Loucy (cell line): ENCODE data around the gene EFNB1.
A peak's percentile ranks its signal among the peaks of the same experiment; 100 is the strongest.
"Not testable (repeated sequence)": the region's sequence is repeated elsewhere in the genome, so short reads cannot be mapped to it uniquely, and the experiment has no call there.

Source experiments
- H2AFZ ChIP-seq: fragments of 200-600 bp; sonication (generic); 2 replicates; pipeline ENCODE4 v1.6.0; 2016; ENCODE audit warnings: antibody characterized with exemption, mild to moderate bottlenecking, low read length, moderate library complexity
- H3F3A ChIP-seq: fragments of 200-600 bp; 2 replicates; pipeline ENCODE4 v1.6.0; 2016; ENCODE audit warnings: antibody characterized with exemption, low read depth, mild to moderate bottlenecking
- H3K27me3 ChIP-seq: fragments of 200-600 bp; sonication (generic); 2 replicates; pipeline ENCODE4 v1.6.1; 2014; ENCODE audit warnings: low read length, mild to moderate bottlenecking; ENCODE audit not compliant: insufficient read depth, poor library complexity, severe bottlenecking
- H3K36me3 ChIP-seq: fragments of 200-600 bp; sonication (generic); 2 replicates; pipeline ENCODE4 v1.6.1; 2016; ENCODE audit warnings: low read length; ENCODE audit not compliant: insufficient read depth
- H3K4me1 ChIP-seq: fragments of 200-600 bp; sonication (generic); 2 replicates; pipeline ENCODE4 v1.5.1; 2014; ENCODE audit warnings: low read length, mild to moderate bottlenecking; ENCODE audit not compliant: insufficient read depth, poor library complexity, severe bottlenecking
- H3K4me2 ChIP-seq: fragments of 200-600 bp; sonication (generic); 2 replicates; pipeline ENCODE4 v1.6.0; 2014; ENCODE audit warnings: antibody characterized with exemption, low read length, low read depth, mild to moderate bottlenecking; ENCODE audit not compliant: poor library complexity, severe bottlenecking
- H3K4me3 ChIP-seq: fragments of 200-600 bp; sonication (generic); 2 replicates; pipeline ENCODE4 v1.5.1; 2014; ENCODE audit warnings: low read length, mild to moderate bottlenecking, mixed read lengths; ENCODE audit not compliant: poor library complexity, severe bottlenecking
- H3K79me2 ChIP-seq: fragments of 200-600 bp; sonication (generic); 2 replicates; pipeline ENCODE4 v1.6.1; 2014; ENCODE audit warnings: low read length; ENCODE audit not compliant: insufficient read depth
- H3K9ac ChIP-seq: fragments of 200-600 bp; sonication (generic); 2 replicates; pipeline ENCODE4 v1.6.0; 2014; ENCODE audit warnings: mild to moderate bottlenecking, low read depth, low read length, moderate library complexity; ENCODE audit not compliant: poor library complexity, severe bottlenecking
- H3K9me2 ChIP-seq: fragments of 200-600 bp; sonication (generic); replicated peaks from 2 replicates; pipeline ENCODE4 v1.6.1; 2016; ENCODE audit warnings: low read depth, low read length, mixed read lengths
- H3K9me3 ChIP-seq: fragments of 200-600 bp; sonication (generic); 2 replicates; pipeline ENCODE4 v1.6.1; 2014; ENCODE audit warnings: mild to moderate bottlenecking, antibody characterized with exemption, low read length, low read depth; ENCODE audit not compliant: insufficient read depth
- H4K20me1 ChIP-seq: fragments of 200-600 bp; sonication (generic); 2 replicates; pipeline ENCODE4 v1.6.0; 2014; ENCODE audit warnings: antibody characterized with exemption, low read length, mild to moderate bottlenecking; ENCODE audit not compliant: insufficient read depth, poor library complexity, severe bottlenecking
- CTCF ChIP-seq: fragments of 200-600 bp; sonication (generic); conservative IDR thresholded peaks from 2 replicates; pipeline ENCODE4 v1.5.1; 2014; ENCODE audit warnings: mild to moderate bottlenecking, antibody characterized with exemption, low read length
- EZH2phosphoT487 ChIP-seq: fragments of 200-600 bp; IDR thresholded peaks from 2 replicates; pipeline ENCODE4 v1.6.1; 2018; ENCODE audit warnings: antibody characterized with exemption, mild to moderate bottlenecking, moderate library complexity, borderline replicate concordance

The EFNB1 gene

DNA sequence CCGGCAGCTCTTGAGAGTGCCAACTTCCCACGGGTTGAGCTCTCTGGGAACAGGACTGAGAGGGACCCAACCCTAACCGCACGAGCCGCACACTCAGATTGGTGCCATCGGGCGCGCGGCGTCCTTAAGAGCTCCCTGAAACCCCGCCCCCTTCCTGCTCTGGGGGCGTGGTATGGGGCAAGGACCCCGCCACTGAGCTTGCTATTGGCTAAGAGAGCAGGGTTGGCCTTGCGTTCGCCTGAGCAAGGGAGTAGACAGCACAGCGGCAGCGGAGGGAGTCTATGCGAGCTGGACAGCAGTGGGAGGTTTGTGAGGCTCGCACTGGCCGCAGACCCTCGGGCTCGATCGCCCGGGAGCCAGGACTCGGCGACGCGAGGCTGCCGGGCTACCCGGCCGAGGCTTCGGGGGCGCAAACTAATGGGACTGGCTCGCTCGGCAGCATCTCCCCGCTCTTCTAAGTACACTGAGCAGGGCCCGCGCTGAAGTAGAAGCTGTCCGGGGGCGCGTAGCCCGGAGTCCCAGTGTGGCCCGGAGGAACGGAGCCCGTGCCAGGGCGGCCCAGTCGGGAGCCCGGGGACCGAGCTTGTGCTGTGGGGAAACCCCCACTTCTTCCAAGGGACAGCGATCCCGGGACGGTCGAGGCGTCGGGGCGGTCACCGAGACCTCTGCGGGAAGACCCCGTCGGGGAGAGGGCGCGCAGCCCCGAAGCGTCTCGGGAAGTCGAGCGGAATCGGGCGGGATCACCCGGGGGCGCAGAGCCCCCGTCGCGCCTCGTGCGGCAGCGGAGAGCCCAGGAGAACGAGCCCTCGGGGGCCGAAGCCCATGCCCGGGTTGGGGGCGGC is at the start of gene EFNB1:
TSS of gene EFNB1 (plus strand) at position 282 of the 842 bp plus-strand sequence. CDS start 756 bp downstream, outside the sequence.
- no peak for TF ChIP-seq CTCF
- no peak for TF ChIP-seq EZH2phosphoT487
- Histone ChIP-seq H3K79me2 (no peaks in the 10 kb centered on the region), H2AFZ (peak within 1 kb of the TSS; percentile 38), H3K4me3 (peak within 1 kb of the TSS; percentile 74), H4K20me1 (no peaks in the 10 kb centered on the region), H3F3A (no peaks in the 10 kb centered on the region), H3K9ac (peak within 1 kb of the TSS; percentile 48), H3K9me3 (no peaks in the 10 kb centered on the region), H3K9me2 (no peaks in the 10 kb centered on the region), H3K27me3 (no peaks in the 10 kb centered on the region), H3K4me2 (peak within 1 kb of the TSS; percentile 70), H3K36me3 (no peaks in the 10 kb centered on the region), H3K4me1 (peaks cover 6% of the 10 kb centered on the region)

- not testable (repeated sequence) for H3K9me3 ChIP-seq, H3F3A ChIP-seq, H3K4me1 ChIP-seq, H3K36me3 ChIP-seq, H2AFZ ChIP-seq, H3K79me2 ChIP-seq, H3K9ac ChIP-seq, H3K4me3 ChIP-seq, H3K9me2 ChIP-seq, H3K27me3 ChIP-seq, H3K4me2 ChIP-seq, H4K20me1 ChIP-seq
These were observed 47.5 kb upstream of the EFNB1 start for GRCh38 chrX:68781295-68781694.

DNA sequence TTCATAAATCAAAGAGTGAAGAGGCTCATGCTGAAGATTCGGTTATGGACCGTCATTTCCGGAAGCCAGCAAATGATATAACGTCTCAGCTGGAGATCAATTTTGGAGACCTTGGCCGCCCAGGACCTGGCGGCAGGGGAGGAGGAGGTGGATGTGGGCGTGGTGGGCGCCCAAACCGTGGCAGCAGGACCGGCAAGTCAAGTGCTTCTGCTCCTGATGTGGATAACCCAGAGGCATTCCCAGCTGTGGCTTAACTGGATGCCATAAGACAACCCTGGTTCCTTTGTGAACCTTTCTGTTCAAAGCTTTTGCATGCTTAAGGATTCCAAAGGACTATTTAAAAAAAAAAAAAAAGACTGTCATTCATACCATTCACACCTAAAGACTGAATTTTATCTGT is 44.0 kb upstream of the EFNB1 start:
- Histone ChIP-seq H3K27me3 (no peaks in the 10 kb centered on the region), H3K9ac (no peak overlapping the region), H3K4me1 (no peaks in the 10 kb centered on the region), H2AFZ (no peak overlapping the region), H3K9me2 (no peaks in the 10 kb centered on the region), H3K4me3 (no peak overlapping the region), H3K4me2 (no peak overlapping the region), H4K20me1 (no peaks in the 10 kb centered on the region), H3F3A (no peaks in the 10 kb centered on the region), H3K9me3 (no peaks in the 10 kb centered on the region), H3K79me2 (no peaks in the 10 kb centered on the region), H3K36me3 (no peaks in the 10 kb centered on the region)
- TF ChIP-seq CTCF (no peak), EZH2phosphoT487 (no peak)

GRCh38 chrX:68786581-68786980 is 42.2 kb upstream of the EFNB1 start:
- H3K4me3 ChIP-seq, H3K4me2 ChIP-seq, H3K36me3 ChIP-seq, H3F3A ChIP-seq, H3K9me3 ChIP-seq, H3K79me2 ChIP-seq, H2AFZ ChIP-seq, H4K20me1 ChIP-seq, H3K9ac ChIP-seq, H3K9me2 ChIP-seq, H3K27me3 ChIP-seq, H3K4me1 ChIP-seq: not testable (repeated sequence)
